Spleen (tissue), 11 donors: ENCODE results near the gene LPAR3. TPM values are rescaled to one million over a fixed set of nuclear protein-coding genes. Genes with fewer than 3 reads are reported as not detected.

Source experiments
- DNase-seq: peaks from one replicate; pipeline ENCODE4 v3.0.0-alpha.2; 2020
- H3K27ac ChIP-seq, 8 donors: fragments of 200-600 bp; sonication (generic) in 7 of 8; 1 replicate in 4 of 8; 2 replicates in 4 of 8; pipeline versions ENCODE4 v1.5.0 to v1.8.0; 2016 to 2021; ENCODE audit warnings: inconsistent platforms in 4 of 8, mild to moderate bottlenecking in 4 of 8, moderate library complexity in 1 of 8
- H3K27me3 ChIP-seq, 7 donors: fragments of 200-600 bp; sonication (generic) in 6 of 7; replicated peaks in 1 of 7; 1 replicate in 4 of 7; 2 replicates in 3 of 7; pipeline versions ENCODE4 v1.5.0 to v1.8.0; 2016 to 2021; ENCODE audit warnings: inconsistent platforms in 3 of 7, mild to moderate bottlenecking in 1 of 7
- H3K36me3 ChIP-seq, 6 donors: fragments of 200-600 bp; sonication (generic) in 5 of 6; 1 replicate in 4 of 6; 2 replicates in 2 of 6; pipeline versions ENCODE4 v1.5.0 to v1.8.0; 2016 to 2021; ENCODE audit warnings: inconsistent platforms in 2 of 6
- H3K4me1 ChIP-seq, 6 donors: fragments of 200-600 bp; sonication (generic) in 5 of 6; 1 replicate in 3 of 6; 2 replicates in 3 of 6; pipeline versions ENCODE4 v1.5.0 to v1.8.0; 2016 to 2021; ENCODE audit warnings: inconsistent platforms in 3 of 6
- H3K4me3 ChIP-seq, 8 donors: fragments of 200-600 bp; sonication (generic) in 7 of 8; 1 replicate in 4 of 8; 2 replicates in 4 of 8; pipeline versions ENCODE4 v1.5.0 to v1.8.0; 2016 to 2021; ENCODE audit warnings: inconsistent platforms in 4 of 8, mild to moderate bottlenecking in 4 of 8, moderate library complexity in 2 of 8
- H3K9me3 ChIP-seq, 8 donors: fragments of 200-600 bp; sonication (generic) in 7 of 8; 1 replicate in 4 of 8; 2 replicates in 4 of 8; pipeline versions ENCODE4 v1.5.0 to v1.8.0; 2016 to 2021; ENCODE audit warnings: inconsistent platforms in 4 of 8
- POLR2A ChIP-seq, 3 donors: fragments of 450-650 bp; IDR thresholded peaks; one replicate each; pipeline ENCODE4 v1.5.1; 2017; ENCODE audit warnings: antibody characterized with exemption in 3 of 3, mild to moderate bottlenecking in 1 of 3
- POLR2AphosphoS5 ChIP-seq, 3 donors: sonication (generic); formaldehyde crosslinking; IDR thresholded peaks; one replicate each; pipeline ENCODE4 v1.5.1; 2017; ENCODE audit warnings: antibody characterized with exemption in 3 of 3
- WGBS, 5 donors: extraction: QIAGEN DNeasy Blood & Tissue Kit in 3 of 5; methylation state at CpG; one replicate each; pipeline versions ENCODE4 v1.1.5 to v1.1.7; 2013 to 2018; 5-methylcytosine and 5-hydroxymethylcytosine counted together
- intact Hi-C: fragments of 100-400 bp; cut with DNase I; formaldehyde crosslinking; loops from one replicate; pipeline ENCODE4 v1.15.0; 2023; ENCODE audit warnings: low total_unique reads
- polyA plus RNA-seq, 3 donors: library from polyadenylated mRNA; stranded (reverse); fragments of 200-250 nt; gene quantifications; one replicate each; pipeline ENCODE4 v1.2.1, GENCODE V29; 2013
- total RNA-seq, 7 donors: library from RNA; depleted of rRNA in 3 of 7; stranded (reverse); fragments of >200 nt in 3 of 7; fragmentation: NEBNext Ultra II Directional in 4 of 7; extraction: Animal tissue kit (Norgen Biotek cat#: 25700) in 4 of 7; gene quantifications; one replicate each; pipeline versions ENCODE4 v1.1.0 to v1.2.1, GENCODE V29; 2016 to 2021
- TF ChIP-seq, protein P1 (sequence below), 11 experiments: fragments of 200-600 bp in 7 of 11; fragments of 450-650 bp in 4 of 11; sonication (generic) in 4 of 11; IDR thresholded peaks in 8 of 11; conservative IDR thresholded peaks in 3 of 11; 1 replicate in 7 of 11; 2 replicates in 4 of 11; pipeline versions ENCODE4 v1.4.0 to v1.8.0; 2016 to 2021; ENCODE audit warnings: antibody characterized with exemption in 11 of 11, inconsistent platforms in 4 of 11, mild to moderate bottlenecking in 1 of 11
- donor health status: healthy with polysubstance abuse.
- donor health status: DM: no; HTN: no; CAD: no; lungs with moderate emphysema.
- donor health status: DM: no; HTN: no; CAD: no.
- donor health status: Bipolar disorder and iron deficiency.
- donor health status: healthy.
- donor health status: DM: no; HTN: no; CAD: no.
- donor health status: DM: yes; HTN: yes; CAD: no.

Gene LPAR3
- total and polyA plus RNA-seq, 10 donors: 0.03 to 0.85 (median 0.31) TPM

DNA sequence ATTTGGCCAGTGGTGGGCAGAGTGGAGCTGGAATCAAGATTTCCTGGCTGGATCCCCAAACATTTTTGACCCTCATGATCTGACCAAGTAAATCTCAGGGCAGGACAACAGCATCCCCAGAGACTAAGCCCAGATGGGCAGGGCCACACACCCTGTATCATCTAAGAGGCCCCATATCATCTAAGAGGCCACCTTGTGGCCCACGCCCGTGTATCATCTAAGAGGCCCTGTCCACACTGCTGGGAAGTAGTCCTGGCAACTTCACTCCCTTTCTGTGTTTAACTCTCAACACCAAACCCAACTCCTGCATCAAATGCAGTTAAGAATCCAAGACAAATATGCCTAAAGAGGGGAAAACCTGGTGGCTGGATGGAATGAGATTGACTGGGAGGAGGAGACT, 121.1 kb downstream of the LPAR3 start:
- DNase-seq: no peak
- Histone ChIP-seq H3K4me3 (no peak overlapping the region), H3K27me3 (peaks cover 0 to 5% (median 0%) of the 10 kb centered on the region in 7 donors), H3K36me3 (no peaks in the 10 kb centered on the region), H3K27ac (no peak overlapping the region), H3K9me3 (no peaks in the 10 kb centered on the region), H3K4me1 (peaks cover 0 to 6% (median 0%) of the 10 kb centered on the region in 6 donors)
- WGBS, 5 donors: 66 to 96% (median 91%) methylated on average over 2 of the region's 2 CpGs
- TF ChIP-seq POLR2A (IDR thresholded peaks at IDR 0.05) (no peak), POLR2AphosphoS5 (IDR thresholded peaks at IDR 0.05) (no peak)
- TF ChIP-seq, protein P1, sequence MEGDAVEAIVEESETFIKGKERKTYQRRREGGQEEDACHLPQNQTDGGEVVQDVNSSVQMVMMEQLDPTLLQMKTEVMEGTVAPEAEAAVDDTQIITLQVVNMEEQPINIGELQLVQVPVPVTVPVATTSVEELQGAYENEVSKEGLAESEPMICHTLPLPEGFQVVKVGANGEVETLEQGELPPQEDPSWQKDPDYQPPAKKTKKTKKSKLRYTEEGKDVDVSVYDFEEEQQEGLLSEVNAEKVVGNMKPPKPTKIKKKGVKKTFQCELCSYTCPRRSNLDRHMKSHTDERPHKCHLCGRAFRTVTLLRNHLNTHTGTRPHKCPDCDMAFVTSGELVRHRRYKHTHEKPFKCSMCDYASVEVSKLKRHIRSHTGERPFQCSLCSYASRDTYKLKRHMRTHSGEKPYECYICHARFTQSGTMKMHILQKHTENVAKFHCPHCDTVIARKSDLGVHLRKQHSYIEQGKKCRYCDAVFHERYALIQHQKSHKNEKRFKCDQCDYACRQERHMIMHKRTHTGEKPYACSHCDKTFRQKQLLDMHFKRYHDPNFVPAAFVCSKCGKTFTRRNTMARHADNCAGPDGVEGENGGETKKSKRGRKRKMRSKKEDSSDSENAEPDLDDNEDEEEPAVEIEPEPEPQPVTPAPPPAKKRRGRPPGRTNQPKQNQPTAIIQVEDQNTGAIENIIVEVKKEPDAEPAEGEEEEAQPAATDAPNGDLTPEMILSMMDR (IDR thresholded peaks at IDR 0.05 in 8 of 11, conservative IDR thresholded peaks at IDR 0.05 in 3 of 11): no peak
- intact Hi-C loops: no loop called here

DNA sequence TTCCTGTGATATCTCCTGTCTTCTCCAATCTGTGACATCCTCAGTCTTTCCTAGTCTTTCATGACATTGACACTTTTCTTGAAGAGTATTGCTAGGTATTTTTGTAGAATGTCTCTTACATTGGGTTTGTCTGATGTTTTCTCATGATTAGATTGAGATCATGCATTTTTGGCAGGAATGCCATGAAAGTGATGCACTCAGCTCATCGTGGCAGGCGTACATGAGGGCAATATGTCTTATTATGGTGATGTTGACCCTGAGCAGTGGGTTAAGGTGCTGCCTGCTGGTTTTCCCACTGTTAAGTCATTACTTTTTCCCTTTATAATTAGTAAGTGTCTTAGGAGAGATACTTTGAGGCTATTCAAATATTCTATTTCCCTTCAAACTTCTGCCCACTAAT, 122.5 kb downstream of the LPAR3 start:
- peaks cover 0 to 15% (median 0%) of the 10 kb centered on the region in 7 donors for H3K27me3 ChIP-seq

DNA sequence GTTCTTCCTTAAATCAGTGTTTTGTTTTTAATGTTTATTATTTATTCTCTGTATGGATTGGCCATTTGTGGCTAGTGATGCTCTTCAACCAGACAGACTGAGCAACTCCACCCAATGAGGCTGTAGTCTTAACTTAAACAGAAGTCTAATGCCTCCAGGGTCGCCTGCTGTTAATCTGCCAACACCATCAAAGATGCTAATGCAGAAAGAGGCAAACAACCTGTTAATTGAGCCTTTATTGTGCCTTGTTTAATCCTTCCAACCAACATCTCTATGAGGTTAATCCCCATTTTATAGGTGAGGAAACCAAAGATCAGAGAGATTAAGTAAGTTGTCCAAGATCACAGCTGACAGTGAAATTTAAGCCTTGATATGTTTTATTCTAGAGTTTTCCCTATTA, 123.4 kb downstream of the LPAR3 start:
- peaks cover 0 to 23% (median 0%) of the 10 kb centered on the region in 7 donors for H3K27me3 ChIP-seq
- no peak overlapping the region for H3K4me3 ChIP-seq
- WGBS, 5 donors: 67 to 94% (median 75%) methylated on average over 1 of the region's 1 CpG
- H3K4me1 ChIP-seq: peaks cover 0 to 6% (median 0%) of the 10 kb centered on the region in 6 donors
- TF ChIP-seq, protein P1 (IDR thresholded peaks at IDR 0.05 in 8 of 11, conservative IDR thresholded peaks at IDR 0.05 in 3 of 11): no peak
- TF ChIP-seq POLR2AphosphoS5 (IDR thresholded peaks at IDR 0.05): no peak
- TF ChIP-seq POLR2A (IDR thresholded peaks at IDR 0.05): no peak
- H3K27ac ChIP-seq: no peak overlapping the region
- no peak for DNase-seq
- intact Hi-C loops: no loop called here
- H3K36me3 ChIP-seq: no peaks in the 10 kb centered on the region
- H3K9me3 ChIP-seq: no peaks in the 10 kb centered on the region

More for the DNA sequence above, 122.5 kb downstream of the LPAR3 start:
- Histone ChIP-seq H3K9me3 (no peaks in the 10 kb centered on the region), H3K27ac (no peak overlapping the region), H3K4me1 (peaks cover 0 to 6% (median 0%) of the 10 kb centered on the region in 6 donors), H3K36me3 (no peaks in the 10 kb centered on the region), H3K4me3 (no peak overlapping the region)
- intact Hi-C loops: no loop called here
- 78 to 94% (median 93%) methylated on average over 2 of the region's 2 CpGs for WGBS, 5 donors
- TF ChIP-seq, protein P1 (IDR thresholded peaks at IDR 0.05 in 8 of 11, conservative IDR thresholded peaks at IDR 0.05 in 3 of 11): no peak
- no peak for TF ChIP-seq POLR2A (IDR thresholded peaks at IDR 0.05)
- no peak for TF ChIP-seq POLR2AphosphoS5 (IDR thresholded peaks at IDR 0.05)
- DNase-seq: no peak

DNA sequence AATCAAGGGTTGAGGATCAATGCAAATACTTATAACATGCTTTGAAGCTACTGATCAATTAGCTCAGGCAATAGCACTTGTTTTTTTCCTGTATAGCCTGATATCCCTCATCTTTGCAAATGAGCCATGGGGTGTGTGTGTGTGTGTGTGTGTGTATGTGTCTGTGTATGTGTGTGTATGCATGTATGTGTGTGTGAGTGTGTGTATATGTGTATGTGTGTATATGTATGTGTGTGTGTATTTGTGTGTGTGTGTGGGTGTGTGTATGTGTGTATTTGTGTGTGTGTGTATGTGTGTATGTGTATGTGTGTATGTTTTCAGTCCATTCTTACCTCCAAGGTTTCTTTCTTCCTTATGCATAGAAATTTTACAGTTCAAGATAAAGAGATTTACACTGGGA, 124.4 kb downstream of the LPAR3 start:
- Histone ChIP-seq H3K27me3 (peaks cover 0 to 28% (median 0%) of the 10 kb centered on the region in 7 donors), H3K4me1 (peaks cover 0 to 6% (median 0%) of the 10 kb centered on the region in 6 donors), H3K36me3 (no peaks in the 10 kb centered on the region), H3K9me3 (no peaks in the 10 kb centered on the region), H3K27ac (no peak overlapping the region), H3K4me3 (no peak overlapping the region)
- intact Hi-C loops: no loop called here
- DNase-seq: no peak
- no peak for TF ChIP-seq POLR2A (IDR thresholded peaks at IDR 0.05)
- TF ChIP-seq, protein P1 (IDR thresholded peaks at IDR 0.05 in 8 of 11, conservative IDR thresholded peaks at IDR 0.05 in 3 of 11): no peak
- TF ChIP-seq POLR2AphosphoS5 (IDR thresholded peaks at IDR 0.05): no peak
